MM.1S (cell line): Measurements from ENCODE around the gene PLEKHA1.
A peak's percentile ranks its signal among the peaks of the same experiment; 100 is the strongest.

Source experiments
- DNase-seq: peaks from one replicate; pipeline ENCODE4 v3.0.0-alpha.2; 2015
- H2AFZ ChIP-seq: fragments of 300-600 bp; sonication (generic); 2 replicates; pipeline ENCODE4 v1.6.0; 2016; ENCODE audit warnings: antibody characterized with exemption, low read length
- H3F3A ChIP-seq: fragments of 300-600 bp; sonication (generic); 2 replicates; pipeline ENCODE4 v1.6.1; 2016; ENCODE audit warnings: mild to moderate bottlenecking, antibody characterized with exemption, low read length, moderate library complexity, mixed read lengths; ENCODE audit not compliant: insufficient read depth
- H3K27ac ChIP-seq: fragments of 300-600 bp; sonication (generic); 2 replicates; pipeline ENCODE4 v1.5.1; 2016; ENCODE audit warnings: mild to moderate bottlenecking, low read length
- H3K27me3 ChIP-seq: fragments of 300-600 bp; sonication (generic); replicated peaks from 2 replicates; pipeline ENCODE4 v1.6.0; 2016; ENCODE audit warnings: low read length; ENCODE audit not compliant: insufficient read depth
- H3K36me3 ChIP-seq: fragments of 300-600 bp; sonication (generic); replicated peaks from 2 replicates; pipeline ENCODE4 v1.6.1; 2016; ENCODE audit warnings: mild to moderate bottlenecking, low read length, mixed read lengths; ENCODE audit not compliant: insufficient read depth
- H3K4me1 ChIP-seq: fragments of 300-600 bp; sonication (generic); 2 replicates; pipeline ENCODE4 v1.6.1; 2016; ENCODE audit warnings: low read length, mixed read lengths
- H3K4me2 ChIP-seq: fragments of 300-600 bp; sonication (generic); 2 replicates; pipeline ENCODE4 v1.6.0; 2016; ENCODE audit warnings: low read depth, low read length
- H3K4me3 ChIP-seq: fragments of 300-600 bp; sonication (generic); 2 replicates; pipeline ENCODE4 v1.5.1; 2016; ENCODE audit warnings: low read length, mixed read lengths
- H3K79me2 ChIP-seq: fragments of 300-600 bp; sonication (generic); 2 replicates; pipeline ENCODE4 v1.6.1; 2016; ENCODE audit warnings: mixed run types, low read length, mixed read lengths
- H3K9ac ChIP-seq: fragments of 300-600 bp; sonication (generic); 2 replicates; pipeline ENCODE4 v1.6.1; 2016; ENCODE audit warnings: low read length, mixed read lengths
- H3K9me2 ChIP-seq: fragments of 300-600 bp; sonication (generic); replicated peaks from 2 replicates; pipeline ENCODE4 v1.6.1; 2016; ENCODE audit warnings: mild to moderate bottlenecking, low read length, mixed read lengths; ENCODE audit not compliant: insufficient read depth
- H3K9me3 ChIP-seq: fragments of 300-600 bp; sonication (generic); replicated peaks from 2 replicates; pipeline ENCODE4 v1.6.1; 2016; ENCODE audit warnings: mild to moderate bottlenecking, low read length, mixed read lengths; ENCODE audit not compliant: insufficient read depth
- H4K20me1 ChIP-seq: fragments of 300-600 bp; sonication (generic); 2 replicates; pipeline ENCODE4 v1.6.1; 2016; ENCODE audit warnings: mild to moderate bottlenecking, low read length, moderate library complexity, mixed read lengths; ENCODE audit not compliant: insufficient read depth
- EZH2 ChIP-seq: fragments of 300-600 bp; sonication (generic); optimal IDR thresholded peaks from 2 replicates; pipeline ENCODE3; 2017; ENCODE audit warnings: low read depth, mild to moderate bottlenecking, antibody characterized with exemption, low read length, mixed read lengths
- EZH2phosphoT487 ChIP-seq: fragments of 300-600 bp; sonication (generic); IDR thresholded peaks from 2 replicates; pipeline ENCODE4 v1.6.1; 2018; ENCODE audit warnings: antibody characterized with exemption, low read length
- TF ChIP-seq, protein P1 (sequence below): fragments of 300-600 bp; sonication (generic); IDR thresholded peaks from 2 replicates; pipeline ENCODE4 v1.5.1; 2016; ENCODE audit warnings: antibody characterized with exemption, low read length, mixed read lengths

PLEKHA1 gene

GRCh38 chr10:122373108-122373507 lies 1.4 kb upstream of the PLEKHA1 start:
- H3K27me3 ChIP-seq, result peaks cover 84% of the 10 kb centered on the region
- no peaks in the 10 kb centered on the region for H3K9me2 ChIP-seq
- H4K20me1 ChIP-seq, result no peaks in the 10 kb centered on the region
- H3K9ac ChIP-seq, result no peak overlapping the region
- no peaks in the 10 kb centered on the region for H3K36me3 ChIP-seq
- H3K4me3 ChIP-seq, result no peak overlapping the region
- DNase-seq, result no peak
- no peaks in the 10 kb centered on the region for H3K79me2 ChIP-seq
- no peak overlapping the region for H2AFZ ChIP-seq
- H3K9me3 ChIP-seq, result no peaks in the 10 kb centered on the region
- TF ChIP-seq EZH2phosphoT487 (no peak), EZH2 (no peak)
- TF ChIP-seq, protein P1, sequence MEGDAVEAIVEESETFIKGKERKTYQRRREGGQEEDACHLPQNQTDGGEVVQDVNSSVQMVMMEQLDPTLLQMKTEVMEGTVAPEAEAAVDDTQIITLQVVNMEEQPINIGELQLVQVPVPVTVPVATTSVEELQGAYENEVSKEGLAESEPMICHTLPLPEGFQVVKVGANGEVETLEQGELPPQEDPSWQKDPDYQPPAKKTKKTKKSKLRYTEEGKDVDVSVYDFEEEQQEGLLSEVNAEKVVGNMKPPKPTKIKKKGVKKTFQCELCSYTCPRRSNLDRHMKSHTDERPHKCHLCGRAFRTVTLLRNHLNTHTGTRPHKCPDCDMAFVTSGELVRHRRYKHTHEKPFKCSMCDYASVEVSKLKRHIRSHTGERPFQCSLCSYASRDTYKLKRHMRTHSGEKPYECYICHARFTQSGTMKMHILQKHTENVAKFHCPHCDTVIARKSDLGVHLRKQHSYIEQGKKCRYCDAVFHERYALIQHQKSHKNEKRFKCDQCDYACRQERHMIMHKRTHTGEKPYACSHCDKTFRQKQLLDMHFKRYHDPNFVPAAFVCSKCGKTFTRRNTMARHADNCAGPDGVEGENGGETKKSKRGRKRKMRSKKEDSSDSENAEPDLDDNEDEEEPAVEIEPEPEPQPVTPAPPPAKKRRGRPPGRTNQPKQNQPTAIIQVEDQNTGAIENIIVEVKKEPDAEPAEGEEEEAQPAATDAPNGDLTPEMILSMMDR, result no peak
- peaks cover 11% of the 10 kb centered on the region; the same call in 1 of the 2 replicates for H3F3A ChIP-seq
- no peaks in the 10 kb centered on the region for H3K4me1 ChIP-seq
- no peak overlapping the region for H3K4me2 ChIP-seq
- no peak overlapping the region for H3K27ac ChIP-seq

DNA sequence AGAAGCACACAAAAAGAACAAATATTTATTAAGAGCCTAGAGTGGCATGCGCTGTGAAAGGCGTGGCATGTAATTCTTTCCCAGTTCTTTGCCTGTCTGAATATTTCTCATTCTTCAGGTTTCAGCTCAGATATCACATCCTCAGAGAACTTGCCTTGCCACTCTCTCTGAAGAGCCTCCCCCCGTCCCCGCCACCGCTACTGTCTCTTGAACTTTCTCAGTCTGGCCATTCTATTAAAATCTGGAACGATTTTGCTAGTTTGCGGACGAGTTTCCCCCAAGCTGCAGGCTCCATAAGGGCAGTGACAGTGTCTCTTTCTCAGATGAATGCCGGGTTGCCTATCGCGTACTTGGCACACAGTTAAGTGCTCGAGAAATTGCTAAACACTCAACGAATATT lies 787 bp upstream of the PLEKHA1 start:
- Histone ChIP-seq H3K27ac (no peak overlapping the region), H3K36me3 (no peaks in the 10 kb centered on the region), H3K4me2 (no peak overlapping the region), H4K20me1 (no peaks in the 10 kb centered on the region), H3K9me3 (no peaks in the 10 kb centered on the region), H3K9ac (no peak overlapping the region), H3K27me3 (peaks cover 84% of the 10 kb centered on the region), H3K9me2 (no peaks in the 10 kb centered on the region), H3K4me3 (no peak overlapping the region), H3K4me1 (no peaks in the 10 kb centered on the region), H3F3A (peaks cover 11% of the 10 kb centered on the region; the same call in 1 of the 2 replicates), H2AFZ (no peak overlapping the region), H3K79me2 (no peaks in the 10 kb centered on the region)
- no peak for DNase-seq
- TF ChIP-seq EZH2phosphoT487 (no peak), EZH2 (no peak)
- TF ChIP-seq, protein P1, result no peak

DNA sequence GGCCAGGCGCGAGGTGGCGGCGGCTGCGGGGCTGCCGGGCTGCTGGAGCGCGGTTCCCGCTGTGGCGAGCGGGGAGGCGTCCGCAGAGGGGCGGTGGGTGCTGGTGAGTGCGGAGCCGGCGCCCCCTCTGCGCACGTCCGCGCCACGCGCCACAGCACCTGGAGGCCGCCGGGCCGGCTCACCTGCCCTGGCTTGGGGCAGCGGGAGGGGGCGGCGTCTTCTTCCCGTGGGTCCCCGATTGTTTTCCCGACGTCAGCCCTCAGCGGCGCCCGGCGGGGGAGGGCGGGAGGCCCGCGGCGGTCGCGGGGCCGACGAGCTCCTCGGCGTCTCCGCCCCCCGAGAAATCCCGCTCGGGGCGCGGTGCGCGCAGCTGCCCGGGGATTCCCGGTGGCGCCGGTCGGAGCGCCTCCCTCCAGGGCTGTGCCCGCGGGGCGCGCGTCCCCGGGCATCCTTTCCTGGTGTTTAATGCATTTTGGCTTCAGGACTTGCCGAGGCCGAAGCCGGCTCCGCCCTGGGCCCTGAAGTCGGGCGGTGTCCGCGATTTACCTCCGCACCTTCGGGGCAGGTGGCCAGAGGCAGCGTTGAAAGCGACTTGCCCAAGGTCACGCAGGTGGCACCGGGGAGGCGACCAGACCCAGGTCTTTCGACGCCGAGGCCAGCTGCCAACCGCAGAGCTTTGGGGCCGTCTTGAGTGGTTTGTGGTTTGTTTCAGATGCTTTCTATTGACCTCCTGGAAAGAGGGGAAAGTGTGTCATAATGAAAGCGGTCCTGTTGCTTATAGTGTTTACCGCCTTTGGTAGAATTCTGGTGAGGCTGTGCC lies 561 bp downstream of the PLEKHA1 start:
- H3K4me2 ChIP-seq, result peak overlapping the region; percentile 55
- no peaks in the 10 kb centered on the region for H3K79me2 ChIP-seq
- peak; percentile 92 for DNase-seq

More for the DNA sequence above, 561 bp downstream of the PLEKHA1 start:
- peaks cover 11% of the 10 kb centered on the region; the same call in 1 of the 2 replicates for H3F3A ChIP-seq
- no peaks in the 10 kb centered on the region for H3K9me3 ChIP-seq
- H3K27ac ChIP-seq, result peak overlapping the region; percentile 16; the same call in 1 of the 2 replicates
- H3K9ac ChIP-seq, result no peak overlapping the region
- H3K9me2 ChIP-seq, result no peaks in the 10 kb centered on the region
- peak; percentile 77; the same call in 1 of the 2 replicates for TF ChIP-seq EZH2phosphoT487
- TF ChIP-seq EZH2, result no peak
- TF ChIP-seq, protein P1, result no peak
- H4K20me1 ChIP-seq, result no peaks in the 10 kb centered on the region
- H3K4me1 ChIP-seq, result no peaks in the 10 kb centered on the region
- H2AFZ ChIP-seq, result no peak overlapping the region
- H3K27me3 ChIP-seq, result peaks cover 86% of the 10 kb centered on the region
- H3K36me3 ChIP-seq, result no peaks in the 10 kb centered on the region
- peak overlapping the region; percentile 25 for H3K4me3 ChIP-seq
